Tibial nerve (tissue), 4 donors: ENCODE data around the gene PDCD6IP. TPM values are rescaled to one million over a fixed set of nuclear protein-coding genes. Genes with fewer than 3 reads are reported as not detected.
A peak's percentile ranks its signal among the peaks of the same experiment; 100 is the strongest.

Source experiments
- DNase-seq, 2 donors: peaks; one replicate each; pipeline ENCODE4 v3.0.0-alpha.2; 2019; ENCODE audit warnings: low spot score in 2 of 2
- H3K27ac ChIP-seq, 4 donors: fragments of 200-600 bp; sonication (generic) in 3 of 4; one replicate each; pipeline ENCODE4 v1.5.1; 2017 to 2019; ENCODE audit warnings: mild to moderate bottlenecking in 1 of 4
- H3K27me3 ChIP-seq, 2 donors: fragments of 200-600 bp; sonication (generic) in 1 of 2; one replicate each; pipeline versions ENCODE4 v1.5.1 to v1.6.0; 2017 to 2019
- H3K36me3 ChIP-seq, 3 donors: fragments of 200-600 bp; sonication (generic); one replicate each; pipeline ENCODE4 v1.5.1; 2018 to 2019
- H3K4me1 ChIP-seq, 4 donors: fragments of 200-600 bp; sonication (generic) in 3 of 4; one replicate each; pipeline ENCODE4 v1.5.1; 2017 to 2019
- H3K4me3 ChIP-seq, 4 donors: fragments of 200-600 bp; sonication (generic) in 3 of 4; one replicate each; pipeline ENCODE4 v1.5.1; 2017 to 2019; ENCODE audit warnings: mild to moderate bottlenecking in 1 of 4, moderate library complexity in 1 of 4
- H3K9me3 ChIP-seq, 4 donors: fragments of 200-600 bp; sonication (generic) in 3 of 4; one replicate each; pipeline ENCODE4 v1.5.1; 2017 to 2019
- EP300 ChIP-seq, 2 donors: sonication (generic); formaldehyde crosslinking; IDR thresholded peaks; one replicate each; pipeline ENCODE4 v1.6.1; 2017; ENCODE audit warnings: antibody characterized with exemption in 2 of 2, mild to moderate bottlenecking in 1 of 2
- POLR2A ChIP-seq, 2 donors: fragments of 450-650 bp; IDR thresholded peaks; one replicate each; pipeline ENCODE4 v1.6.1; 2017; ENCODE audit warnings: antibody characterized with exemption in 2 of 2, mild to moderate bottlenecking in 2 of 2, moderate library complexity in 2 of 2
- WGBS, 2 donors: methylation state at CpG; one replicate each; pipeline ENCODE4 v1.1.5; 2018; 5-methylcytosine and 5-hydroxymethylcytosine counted together
- total RNA-seq, 4 donors: library from RNA; depleted of rRNA; stranded (reverse); fragments of >200 nt; gene quantifications; one replicate each; pipeline ENCODE4 v1.1.0, GENCODE V29; 2016
- TF ChIP-seq, protein P1 (sequence below), 5 experiments: fragments of 200-600 bp in 3 of 5; fragments of 450-650 bp in 2 of 5; sonication (generic) in 3 of 5; IDR thresholded peaks; one replicate each; pipeline ENCODE4 v1.5.1; 2016 to 2019; ENCODE audit warnings: antibody characterized with exemption in 5 of 5, mild to moderate bottlenecking in 3 of 5, moderate library complexity in 2 of 5

The PDCD6IP gene
- total RNA-seq, 4 donors from 2014 or later, result 151 to 436 (median 259) TPM

DNA sequence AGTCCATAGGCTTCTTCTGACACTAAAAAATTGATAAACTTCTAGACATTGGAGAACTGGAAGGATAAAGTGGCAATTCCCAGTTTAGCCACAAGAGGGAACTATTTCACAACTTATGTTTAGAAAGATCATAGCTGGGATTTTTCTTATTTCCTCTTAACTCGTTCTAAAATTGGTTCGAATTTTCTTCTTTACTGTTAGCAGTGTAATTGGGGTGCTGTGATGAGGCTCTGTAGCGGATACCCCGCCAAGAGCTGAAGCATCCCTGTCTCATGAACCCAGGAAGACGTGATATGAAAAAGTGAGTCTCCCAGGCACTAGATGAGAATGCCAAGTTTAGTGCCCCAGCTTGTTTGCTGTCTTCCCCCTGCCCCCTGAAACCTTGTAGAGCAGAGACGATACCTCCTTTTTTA lies 85.1 kb downstream of the PDCD6IP start:
- Histone ChIP-seq H3K27me3 (no peaks in the 10 kb centered on the region), H3K9me3 (no peaks in the 10 kb centered on the region), H3K4me3 (peak overlapping the region in 2 of 4 donors; percentile 0 to 11), H3K4me1 (peaks cover 0 to 11% (median 3%) of the 10 kb centered on the region in 4 donors), H3K36me3 (no peaks in the 10 kb centered on the region), H3K27ac (no peak overlapping the region)
- TF ChIP-seq, protein P1, sequence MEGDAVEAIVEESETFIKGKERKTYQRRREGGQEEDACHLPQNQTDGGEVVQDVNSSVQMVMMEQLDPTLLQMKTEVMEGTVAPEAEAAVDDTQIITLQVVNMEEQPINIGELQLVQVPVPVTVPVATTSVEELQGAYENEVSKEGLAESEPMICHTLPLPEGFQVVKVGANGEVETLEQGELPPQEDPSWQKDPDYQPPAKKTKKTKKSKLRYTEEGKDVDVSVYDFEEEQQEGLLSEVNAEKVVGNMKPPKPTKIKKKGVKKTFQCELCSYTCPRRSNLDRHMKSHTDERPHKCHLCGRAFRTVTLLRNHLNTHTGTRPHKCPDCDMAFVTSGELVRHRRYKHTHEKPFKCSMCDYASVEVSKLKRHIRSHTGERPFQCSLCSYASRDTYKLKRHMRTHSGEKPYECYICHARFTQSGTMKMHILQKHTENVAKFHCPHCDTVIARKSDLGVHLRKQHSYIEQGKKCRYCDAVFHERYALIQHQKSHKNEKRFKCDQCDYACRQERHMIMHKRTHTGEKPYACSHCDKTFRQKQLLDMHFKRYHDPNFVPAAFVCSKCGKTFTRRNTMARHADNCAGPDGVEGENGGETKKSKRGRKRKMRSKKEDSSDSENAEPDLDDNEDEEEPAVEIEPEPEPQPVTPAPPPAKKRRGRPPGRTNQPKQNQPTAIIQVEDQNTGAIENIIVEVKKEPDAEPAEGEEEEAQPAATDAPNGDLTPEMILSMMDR (IDR thresholded peaks at IDR 0.05), result peak; percentile 66 to 83 (median 74)
- no peak for TF ChIP-seq POLR2A (IDR thresholded peaks at IDR 0.05)
- TF ChIP-seq EP300 (IDR thresholded peaks at IDR 0.05), result no peak
- peak in 1 of 2 donors; percentile 82 for DNase-seq
- WGBS, 2 donors, result 0 to 2% methylated on average over 6 of the region's 6 CpGs

DNA sequence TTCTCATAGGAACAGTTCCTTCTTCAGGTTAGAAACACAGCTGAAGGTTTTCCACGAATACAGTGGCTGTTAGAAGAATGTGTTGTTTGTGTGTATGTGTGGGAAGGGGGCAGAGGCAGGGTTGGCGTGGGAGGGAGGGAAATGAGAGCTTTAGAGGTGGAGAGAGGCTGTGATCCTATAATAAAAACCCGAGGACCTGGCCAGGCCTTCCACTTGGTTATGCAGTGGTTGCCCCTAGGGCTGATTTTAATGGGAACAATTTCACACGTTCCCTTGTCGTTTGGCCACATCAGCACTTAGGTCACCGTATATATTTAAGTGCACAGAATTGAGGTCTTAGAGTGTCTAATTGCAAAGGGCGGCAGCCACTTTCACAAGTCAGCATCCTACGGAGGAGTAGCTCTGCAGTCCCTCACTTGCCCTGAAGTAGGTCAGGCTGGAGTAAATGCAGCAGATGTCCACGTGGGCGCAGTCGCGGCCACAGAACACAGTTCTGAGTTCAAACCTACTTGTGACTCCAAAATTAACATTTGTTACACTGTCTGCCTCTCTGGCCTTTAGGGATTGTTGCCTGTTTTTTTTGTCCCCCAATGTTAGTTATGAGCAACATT lies 85.6 kb downstream of the PDCD6IP start:
- Histone ChIP-seq H3K27me3 (no peaks in the 10 kb centered on the region), H3K9me3 (no peaks in the 10 kb centered on the region), H3K4me1 (peaks cover 0 to 11% (median 3%) of the 10 kb centered on the region in 4 donors), H3K27ac (no peak overlapping the region), H3K4me3 (peak overlapping the region in 2 of 4 donors; percentile 0 to 11), H3K36me3 (no peaks in the 10 kb centered on the region)
- TF ChIP-seq EP300 (IDR thresholded peaks at IDR 0.05), result no peak
- no peak for TF ChIP-seq POLR2A (IDR thresholded peaks at IDR 0.05)
- TF ChIP-seq, protein P1 (IDR thresholded peaks at IDR 0.05), result peak in 4 of 5 experiments; percentile 13 to 52 (median 17)
- 19 to 34% methylated on average over 12 of the region's 12 CpGs for WGBS, 2 donors
- DNase-seq, result no peak

GRCh38 chr3:33884701-33885100 lies 86.3 kb downstream of the PDCD6IP start:
- no peaks in the 10 kb centered on the region for H3K9me3 ChIP-seq
- DNase-seq, result no peak
- H3K4me3 ChIP-seq, result no peak overlapping the region
- H3K4me1 ChIP-seq, result peaks cover 0 to 11% (median 3%) of the 10 kb centered on the region in 4 donors
- no peaks in the 10 kb centered on the region for H3K36me3 ChIP-seq
- WGBS, 2 donors, result 61 to 65% methylated on average over 5 of the region's 5 CpGs
- H3K27ac ChIP-seq, result no peak overlapping the region
- TF ChIP-seq POLR2A (IDR thresholded peaks at IDR 0.05), result no peak
- TF ChIP-seq EP300 (IDR thresholded peaks at IDR 0.05), result no peak
- TF ChIP-seq, protein P1 (IDR thresholded peaks at IDR 0.05), result no peak
- H3K27me3 ChIP-seq, result no peaks in the 10 kb centered on the region

DNA sequence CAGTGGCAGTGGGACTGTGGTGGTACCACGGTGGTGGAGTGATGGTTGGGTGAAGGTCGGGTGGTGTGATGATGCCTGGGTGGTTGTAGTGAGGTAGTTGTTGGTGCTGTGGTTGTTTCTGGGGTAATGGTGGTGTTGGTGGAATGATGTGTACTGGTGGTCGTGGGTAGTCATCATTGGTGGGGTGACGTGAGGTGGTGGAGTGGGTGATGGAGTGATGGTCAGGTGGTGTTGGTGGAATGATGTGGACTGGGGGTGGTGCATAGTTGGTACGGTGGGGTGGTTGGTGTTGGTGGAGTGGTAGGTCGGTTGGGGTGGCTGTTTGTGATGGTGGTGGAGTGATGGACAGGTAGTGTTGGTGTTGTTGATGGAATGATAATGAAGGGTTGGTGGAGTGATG lies 87.1 kb downstream of the PDCD6IP start:
- 94 to 95% methylated on average over 6 of the region's 6 CpGs for WGBS, 2 donors
- Histone ChIP-seq H3K27me3 (no peaks in the 10 kb centered on the region), H3K36me3 (no peaks in the 10 kb centered on the region), H3K9me3 (no peaks in the 10 kb centered on the region), H3K4me3 (no peak overlapping the region), H3K27ac (no peak overlapping the region), H3K4me1 (peaks cover 0 to 11% (median 3%) of the 10 kb centered on the region in 4 donors)
- TF ChIP-seq EP300 (IDR thresholded peaks at IDR 0.05) (no peak), POLR2A (IDR thresholded peaks at IDR 0.05) (no peak)
- TF ChIP-seq, protein P1 (IDR thresholded peaks at IDR 0.05), result no peak
- DNase-seq, result no peak

DNA sequence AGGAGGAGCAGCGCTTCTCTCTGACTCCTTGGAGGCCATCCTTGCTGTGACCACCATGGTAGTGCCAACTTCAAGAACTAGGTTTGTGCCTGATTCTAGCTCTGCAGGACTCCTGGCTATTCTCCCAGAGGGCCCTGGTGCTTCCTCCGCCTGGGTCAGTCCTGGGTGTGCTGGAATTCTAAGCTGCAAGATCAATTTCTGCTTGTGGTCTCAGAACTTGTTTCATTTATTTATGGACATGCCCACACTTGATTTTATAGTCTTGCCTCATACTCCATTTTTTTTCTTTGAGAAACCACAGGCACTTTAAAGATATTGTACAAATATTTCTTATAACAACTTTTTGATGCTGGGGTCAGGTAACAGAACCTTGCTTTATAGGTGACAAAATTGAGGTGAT lies 87.6 kb downstream of the PDCD6IP start:
- WGBS, 2 donors, result 91 to 95% methylated on average over 2 of the region's 2 CpGs
- TF ChIP-seq, protein P1 (IDR thresholded peaks at IDR 0.05), result no peak
- no peak for TF ChIP-seq POLR2A (IDR thresholded peaks at IDR 0.05)
- TF ChIP-seq EP300 (IDR thresholded peaks at IDR 0.05), result no peak
- H3K9me3 ChIP-seq, result no peaks in the 10 kb centered on the region
- H3K4me3 ChIP-seq, result no peak overlapping the region
- H3K4me1 ChIP-seq, result peaks cover 0 to 11% (median 3%) of the 10 kb centered on the region in 4 donors
- no peaks in the 10 kb centered on the region for H3K36me3 ChIP-seq
- no peaks in the 10 kb centered on the region for H3K27me3 ChIP-seq
- no peak for DNase-seq
- no peak overlapping the region for H3K27ac ChIP-seq
